Natural killer cell (primary cell): ENCODE results near the gene REEP1. TPM values are rescaled to one million over a fixed set of nuclear protein-coding genes. Genes with fewer than 3 reads are reported as not detected.

Experiments
- ATAC-seq, 3 donors: fragments of 150-1000 bp in 2 of 3; fragments of 200-7000 bp in 1 of 3; cut with Tn5 transposase; 1 replicate in 1 of 3; 2 replicates in 2 of 3; pipeline ENCODE4 v1.10.0; 2021; ENCODE audit warnings: mild to moderate bottlenecking in 2 of 3, moderate library complexity in 2 of 3
- DNase-seq, 2 donors: peaks; one replicate each; pipeline versions ENCODE4 v3.0.0 to v3.0.0-alpha.2; 2013 to 2021; ENCODE audit warnings: mixed read lengths in 1 of 2
- H3K27ac ChIP-seq: one replicate; pipeline ENCODE4 v1.5.1; 2013; ENCODE audit warnings: mild to moderate bottlenecking, low read length
- H3K27me3 ChIP-seq: one replicate; pipeline ENCODE4 v1.6.1; 2013; ENCODE audit warnings: low read length; ENCODE audit not compliant: control insufficient read depth, insufficient read depth
- H3K36me3 ChIP-seq: one replicate; pipeline ENCODE4 v1.6.1; 2013; ENCODE audit warnings: low read length; ENCODE audit not compliant: control insufficient read depth, insufficient read depth
- H3K4me1 ChIP-seq: one replicate; pipeline ENCODE4 v1.6.1; 2013; ENCODE audit warnings: low read length; ENCODE audit not compliant: control insufficient read depth, insufficient read depth
- H3K4me3 ChIP-seq: one replicate; pipeline ENCODE4 v1.5.1; 2013; ENCODE audit warnings: low read length
- H3K9me3 ChIP-seq: one replicate; pipeline ENCODE4 v1.6.1; 2013; ENCODE audit warnings: low read length; ENCODE audit not compliant: control insufficient read depth, insufficient read depth
- H3K27ac Mint-ChIP-seq, 2 donors: one replicate each; pipeline ENCODE4 v1.8.0; 2022; ENCODE audit warnings: mild to moderate bottlenecking in 2 of 2, mixed read lengths in 2 of 2, moderate library complexity in 1 of 2
- H3K27me3 Mint-ChIP-seq, 2 donors: one replicate each; pipeline ENCODE4 v1.8.0; 2022; ENCODE audit warnings: low read depth in 2 of 2, mixed read lengths in 2 of 2
- H3K36me3 Mint-ChIP-seq: one replicate; pipeline ENCODE4 v1.8.0; 2022; ENCODE audit warnings: mixed read lengths
- H3K4me1 Mint-ChIP-seq, 2 donors: one replicate each; pipeline ENCODE4 v1.8.0; 2022; ENCODE audit warnings: mixed read lengths in 2 of 2
- H3K4me3 Mint-ChIP-seq: one replicate; pipeline ENCODE4 v1.8.0; 2022; ENCODE audit warnings: mild to moderate bottlenecking, moderate library complexity, mixed read lengths
- H3K9me3 Mint-ChIP-seq, 2 donors: one replicate each; pipeline ENCODE4 v1.8.0; 2022; ENCODE audit warnings: mixed read lengths in 2 of 2
- CTCF ChIP-seq: fragments of 200-600 bp; IDR thresholded peaks from one replicate; pipeline ENCODE4 v1.8.0; 2022; ENCODE audit warnings: antibody characterized with exemption
- WGBS: methylation state at CpG from one replicate; pipeline ENCODE4 v1.1.7; 2013; ENCODE audit warnings: missing lambda C conversion rate; ENCODE audit not compliant: insufficient coverage; 5-methylcytosine and 5-hydroxymethylcytosine counted together
- intact Hi-C: fragments of 100-400 bp; cut with micrococcal nuclease; formaldehyde crosslinking; loops from one replicate; pipeline ENCODE4 v1.14.2; 2022
- total RNA-seq, 4 donors: library from RNA; stranded (reverse); fragments of 120-200 nt in 1 of 4; gene quantifications; one replicate each; pipeline versions ENCODE4 v1.2.3 to v1.2.4, GENCODE V29; 2013 to 2022

Gene REEP1
- total RNA-seq, 3 donors from 2014 or later (not counting 1 experiment from before 2014, with no cell fraction given) = 0.10 TPM; not detected in 2

- DNase-seq = no peak
- H3K27ac ChIP-seq = no peak overlapping the region
- H3K27me3 ChIP-seq = no peaks in the 10 kb centered on the region
- TF ChIP-seq CTCF = no peak
- 71% methylated on average over 3 of the region's 3 CpGs for WGBS
- intact Hi-C loops = no loop called here
- H3K9me3 Mint-ChIP-seq = no peaks in the 10 kb centered on the region
- H3K4me1 ChIP-seq = no peaks in the 10 kb centered on the region
- no peak overlapping the region for H3K4me3 Mint-ChIP-seq
- peaks cover 12 to 21% of the 10 kb centered on the region in 2 donors for H3K27me3 Mint-ChIP-seq
- H3K27ac Mint-ChIP-seq = no peak overlapping the region
- no peaks in the 10 kb centered on the region for H3K9me3 ChIP-seq
- no peak overlapping the region for H3K4me3 ChIP-seq
- no peaks in the 10 kb centered on the region for H3K4me1 Mint-ChIP-seq
- ATAC-seq = no peak
- H3K36me3 Mint-ChIP-seq = no peaks in the 10 kb centered on the region
- H3K36me3 ChIP-seq = no peaks in the 10 kb centered on the region
These were observed 50.9 kb downstream of the REEP1 start for GRCh38 chr2:86286516-86286915.

- no peak overlapping the region for H3K27ac ChIP-seq
- DNase-seq (no peak), ATAC-seq (no peak)
- H3K27me3 ChIP-seq = no peaks in the 10 kb centered on the region
- no peaks in the 10 kb centered on the region for H3K36me3 ChIP-seq
- H3K27ac Mint-ChIP-seq = no peak overlapping the region
- intact Hi-C loops = no loop called here
- no peak for TF ChIP-seq CTCF
- H3K36me3 Mint-ChIP-seq = no peaks in the 10 kb centered on the region
- H3K9me3 ChIP-seq = no peaks in the 10 kb centered on the region
- no peak overlapping the region for H3K4me3 Mint-ChIP-seq
- H3K4me1 Mint-ChIP-seq = no peaks in the 10 kb centered on the region
- no peak overlapping the region for H3K4me3 ChIP-seq
- no peaks in the 10 kb centered on the region for H3K4me1 ChIP-seq
- H3K27me3 Mint-ChIP-seq = peaks cover 8 to 17% of the 10 kb centered on the region in 2 donors
- 82% methylated on average over 7 of the region's 7 CpGs for WGBS
- H3K9me3 Mint-ChIP-seq = no peaks in the 10 kb centered on the region
These were observed 51.4 kb downstream of the REEP1 start for GRCh38 chr2:86285981-86286380.

- Histone ChIP-seq H3K27ac (no peak overlapping the region), H3K27me3 (no peaks in the 10 kb centered on the region), H3K9me3 (no peaks in the 10 kb centered on the region), H3K36me3 (no peaks in the 10 kb centered on the region), H3K4me1 (no peaks in the 10 kb centered on the region), H3K4me3 (no peak overlapping the region)
- no peaks in the 10 kb centered on the region for H3K4me1 Mint-ChIP-seq
- H3K27me3 Mint-ChIP-seq = peaks cover 8 to 17% of the 10 kb centered on the region in 2 donors
- no peak for TF ChIP-seq CTCF
- no peak overlapping the region for H3K27ac Mint-ChIP-seq
- intact Hi-C loops = no loop called here
- DNase-seq = no peak
- no peak for ATAC-seq
- 69% methylated on average over 3 of the region's 3 CpGs for WGBS
- H3K4me3 Mint-ChIP-seq = no peak overlapping the region
- no peaks in the 10 kb centered on the region for H3K36me3 Mint-ChIP-seq
- H3K9me3 Mint-ChIP-seq = no peaks in the 10 kb centered on the region
These were observed 51.9 kb downstream of the REEP1 start for GRCh38 chr2:86285571-86285970.

GRCh38 chr2:86284987-86285386 is 52.4 kb downstream of the REEP1 start:
- peaks cover 6 to 17% of the 10 kb centered on the region in 2 donors for H3K27me3 Mint-ChIP-seq

More at GRCh38 chr2:86284987-86285386, 52.4 kb downstream of the REEP1 start:
- H3K4me3 Mint-ChIP-seq = no peak overlapping the region
- no peaks in the 10 kb centered on the region for H3K27me3 ChIP-seq
- 96% methylated on average over 3 of the region's 3 CpGs for WGBS
- no peaks in the 10 kb centered on the region for H3K36me3 ChIP-seq
- H3K4me1 Mint-ChIP-seq = no peaks in the 10 kb centered on the region
- H3K4me3 ChIP-seq = no peak overlapping the region
- H3K27ac ChIP-seq = no peak overlapping the region
- H3K9me3 ChIP-seq = no peaks in the 10 kb centered on the region
- no peaks in the 10 kb centered on the region for H3K9me3 Mint-ChIP-seq
- no peak for TF ChIP-seq CTCF
- ATAC-seq = no peak
- H3K27ac Mint-ChIP-seq = no peak overlapping the region
- no peaks in the 10 kb centered on the region for H3K36me3 Mint-ChIP-seq
- DNase-seq = no peak
- H3K4me1 ChIP-seq = no peaks in the 10 kb centered on the region
- intact Hi-C loops = no loop called here
